Right atrium auricular region (tissue), 2 donors: ENCODE data around the gene CCDC93. TPM values are rescaled to one million over a fixed set of nuclear protein-coding genes. Genes with fewer than 3 reads are reported as not detected.

Experiments used
- DNase-seq: peaks from one replicate; pipeline ENCODE4 v3.0.0-alpha.2; 2019; ENCODE audit warnings: low spot score
- H3K27ac ChIP-seq, 2 donors: fragments of 200-600 bp; sonication (generic); 1 replicate in 1 of 2; 2 replicates in 1 of 2; pipeline ENCODE4 v1.5.1; 2016 to 2019
- H3K27me3 ChIP-seq, 2 donors: fragments of 200-600 bp; sonication (generic); one replicate each; pipeline versions ENCODE4 v1.5.1 to v1.6.0; 2017 to 2019
- H3K36me3 ChIP-seq: fragments of 200-600 bp; sonication (generic); one replicate; pipeline ENCODE4 v1.5.1; 2016
- H3K4me1 ChIP-seq, 2 donors: fragments of 200-600 bp; sonication (generic); one replicate each; pipeline versions ENCODE4 v1.5.1 to v1.6.0; 2017 to 2019
- H3K4me3 ChIP-seq, 2 donors: fragments of 200-600 bp; sonication (generic); 1 replicate in 1 of 2; 2 replicates in 1 of 2; pipeline ENCODE4 v1.5.1; 2017 to 2019; ENCODE audit warnings: mild to moderate bottlenecking in 1 of 2, moderate library complexity in 1 of 2
- H3K9me3 ChIP-seq, 2 donors: fragments of 200-600 bp; sonication (generic); one replicate each; pipeline ENCODE4 v1.5.1; 2019
- total RNA-seq, 2 donors: library from RNA; depleted of rRNA; stranded (reverse); fragments of >200 nt; gene quantifications; one replicate each; pipeline ENCODE4 v1.1.0, GENCODE V29; 2016
- TF ChIP-seq, protein P1 (sequence below), 2 donors: fragments of 200-600 bp; sonication (generic); IDR thresholded peaks; one replicate each; pipeline ENCODE4 v1.5.1; 2019; ENCODE audit warnings: antibody characterized with exemption in 2 of 2

Gene CCDC93
- total RNA-seq, 2 donors from 2014 or later: 17.1 to 18.7 TPM

DNA sequence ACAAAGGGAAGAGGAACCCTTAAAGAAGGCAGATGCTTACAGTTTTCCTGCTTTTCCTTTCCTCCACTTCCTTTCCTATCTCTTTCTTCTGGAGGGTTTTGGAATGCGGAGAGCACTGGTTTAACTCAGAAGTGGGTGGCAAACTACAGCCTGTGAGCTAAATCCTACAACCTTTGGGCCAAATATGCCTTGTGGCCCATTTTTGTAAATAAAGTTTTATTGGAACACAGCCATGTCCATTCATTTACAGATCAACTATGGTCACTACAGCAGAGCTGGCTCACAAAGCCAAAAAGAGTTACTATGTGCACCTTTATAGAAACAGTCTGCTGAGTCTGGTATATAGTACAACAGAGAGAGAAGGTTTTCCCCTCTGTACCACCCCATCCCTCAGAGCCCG is 69.1 kb downstream of the CCDC93 start:
- Histone ChIP-seq H3K4me1 (no peaks in the 10 kb centered on the region), H3K4me3 (no peak overlapping the region), H3K36me3 (peaks cover 74% of the 10 kb centered on the region), H3K27me3 (no peaks in the 10 kb centered on the region), H3K9me3 (no peaks in the 10 kb centered on the region), H3K27ac (no peak overlapping the region)
- TF ChIP-seq, protein P1, sequence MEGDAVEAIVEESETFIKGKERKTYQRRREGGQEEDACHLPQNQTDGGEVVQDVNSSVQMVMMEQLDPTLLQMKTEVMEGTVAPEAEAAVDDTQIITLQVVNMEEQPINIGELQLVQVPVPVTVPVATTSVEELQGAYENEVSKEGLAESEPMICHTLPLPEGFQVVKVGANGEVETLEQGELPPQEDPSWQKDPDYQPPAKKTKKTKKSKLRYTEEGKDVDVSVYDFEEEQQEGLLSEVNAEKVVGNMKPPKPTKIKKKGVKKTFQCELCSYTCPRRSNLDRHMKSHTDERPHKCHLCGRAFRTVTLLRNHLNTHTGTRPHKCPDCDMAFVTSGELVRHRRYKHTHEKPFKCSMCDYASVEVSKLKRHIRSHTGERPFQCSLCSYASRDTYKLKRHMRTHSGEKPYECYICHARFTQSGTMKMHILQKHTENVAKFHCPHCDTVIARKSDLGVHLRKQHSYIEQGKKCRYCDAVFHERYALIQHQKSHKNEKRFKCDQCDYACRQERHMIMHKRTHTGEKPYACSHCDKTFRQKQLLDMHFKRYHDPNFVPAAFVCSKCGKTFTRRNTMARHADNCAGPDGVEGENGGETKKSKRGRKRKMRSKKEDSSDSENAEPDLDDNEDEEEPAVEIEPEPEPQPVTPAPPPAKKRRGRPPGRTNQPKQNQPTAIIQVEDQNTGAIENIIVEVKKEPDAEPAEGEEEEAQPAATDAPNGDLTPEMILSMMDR (IDR thresholded peaks at IDR 0.05): no peak
- DNase-seq: no peak

DNA sequence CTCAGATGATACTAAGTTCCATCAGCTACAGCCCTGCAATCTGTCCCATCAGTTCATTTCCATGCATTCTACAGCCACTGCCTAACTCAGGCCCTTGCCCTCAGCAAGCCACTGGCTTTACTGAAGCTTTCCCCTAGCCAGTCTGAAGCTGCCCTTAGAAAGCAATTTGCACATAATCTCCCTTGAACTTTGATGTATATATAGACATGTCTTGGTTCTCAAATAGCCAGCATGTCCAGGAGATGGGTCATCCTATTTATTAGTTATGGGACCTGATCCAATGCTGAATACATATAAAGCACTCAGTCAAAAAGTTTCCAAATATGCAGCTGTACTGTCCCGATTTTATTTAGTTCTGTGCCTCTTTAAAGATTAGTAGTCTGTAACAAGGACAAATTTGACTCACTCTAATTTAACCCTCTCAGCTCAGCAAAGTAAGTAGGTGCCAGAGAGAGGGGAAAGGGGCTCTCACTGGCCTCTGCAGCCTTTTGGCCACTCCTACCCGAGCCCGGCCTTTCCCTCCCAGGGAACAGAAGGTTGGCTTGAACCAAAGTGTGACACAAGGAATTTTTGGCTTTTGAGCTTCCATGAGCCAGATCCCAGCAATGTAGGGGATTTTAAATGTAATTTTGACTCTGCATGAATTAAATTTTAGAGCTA is 70.7 kb downstream of the CCDC93 start:
- Histone ChIP-seq H3K4me1 (no peaks in the 10 kb centered on the region), H3K27ac (no peak overlapping the region), H3K27me3 (no peaks in the 10 kb centered on the region), H3K9me3 (no peaks in the 10 kb centered on the region), H3K36me3 (peaks cover 73% of the 10 kb centered on the region), H3K4me3 (no peak overlapping the region)
- DNase-seq: no peak
- TF ChIP-seq, protein P1 (IDR thresholded peaks at IDR 0.05): no peak

DNA sequence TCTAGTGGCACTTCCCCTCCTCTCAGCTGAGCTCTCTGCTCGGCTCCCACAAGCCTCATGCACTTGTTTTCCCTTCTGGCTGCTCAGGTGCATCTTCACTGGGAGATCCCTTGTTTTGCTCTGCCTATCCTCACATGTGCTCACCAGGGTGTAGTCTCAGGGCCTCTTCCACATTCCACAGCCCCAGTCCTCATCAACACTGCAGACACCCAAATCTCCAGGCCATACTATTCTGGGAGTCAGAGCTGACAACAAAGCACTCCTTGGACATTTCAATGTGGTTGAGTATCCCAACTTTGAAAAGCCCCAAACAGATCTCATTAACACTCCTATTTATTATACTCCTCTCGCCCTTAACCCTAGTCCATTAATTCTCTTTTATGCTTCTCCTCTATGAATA is 71.3 kb downstream of the CCDC93 start:
- no peak overlapping the region for H3K4me3 ChIP-seq
- no peaks in the 10 kb centered on the region for H3K27me3 ChIP-seq
- no peaks in the 10 kb centered on the region for H3K9me3 ChIP-seq
- no peak overlapping the region for H3K27ac ChIP-seq
- H3K36me3 ChIP-seq: peaks cover 73% of the 10 kb centered on the region
- TF ChIP-seq, protein P1 (IDR thresholded peaks at IDR 0.05): no peak
- no peak for DNase-seq
- H3K4me1 ChIP-seq: no peaks in the 10 kb centered on the region

DNA sequence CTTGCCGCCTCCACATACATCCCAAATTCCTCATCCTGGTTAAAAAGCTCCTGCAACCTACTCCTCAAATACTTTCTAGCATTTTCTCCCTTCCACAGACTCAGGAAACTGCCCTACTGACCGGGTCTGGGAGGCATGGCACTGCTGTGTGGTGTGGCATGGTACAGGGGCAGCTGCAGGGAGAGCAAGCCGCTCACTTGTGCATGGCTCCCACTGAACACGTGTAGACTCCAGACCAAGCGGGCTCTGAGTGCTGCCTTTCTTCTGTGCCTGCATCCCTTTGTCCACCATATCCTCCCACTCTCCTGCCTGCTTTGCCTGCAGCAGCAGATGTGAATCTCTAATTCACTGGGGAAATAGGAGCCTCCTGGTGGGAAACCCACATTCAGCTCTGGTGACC is 72.2 kb downstream of the CCDC93 start:
- Histone ChIP-seq H3K27me3 (no peaks in the 10 kb centered on the region), H3K9me3 (no peaks in the 10 kb centered on the region), H3K27ac (no peak overlapping the region), H3K4me3 (no peak overlapping the region), H3K36me3 (peaks cover 67% of the 10 kb centered on the region), H3K4me1 (peaks cover 0 to 8% of the 10 kb centered on the region in 2 donors)
- TF ChIP-seq, protein P1 (IDR thresholded peaks at IDR 0.05): no peak
- no peak for DNase-seq

DNA sequence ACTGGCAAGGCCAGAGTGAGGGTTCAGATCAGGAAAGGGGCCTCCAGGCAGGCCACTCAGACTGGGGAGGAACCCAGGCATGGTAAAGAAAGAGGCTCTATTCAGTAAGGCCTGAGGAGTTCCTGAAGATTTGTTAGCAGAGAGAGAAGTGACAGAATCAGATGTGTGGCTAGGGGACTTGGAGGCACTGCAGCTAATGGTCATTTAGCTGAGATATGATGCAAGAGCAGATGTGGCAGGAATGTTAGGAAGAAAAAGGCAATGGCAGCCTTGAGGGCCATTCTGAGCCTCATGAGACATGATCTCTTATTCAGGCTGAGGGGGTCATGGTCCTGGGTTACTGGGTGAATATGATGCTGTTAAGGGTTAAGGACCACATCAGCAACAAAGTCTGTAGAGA is 73.4 kb downstream of the CCDC93 start:
- H3K27ac ChIP-seq: no peak overlapping the region
- H3K4me1 ChIP-seq: peaks cover 0 to 17% of the 10 kb centered on the region in 2 donors
- H3K36me3 ChIP-seq: peaks cover 58% of the 10 kb centered on the region
- no peak overlapping the region for H3K4me3 ChIP-seq
- TF ChIP-seq, protein P1 (IDR thresholded peaks at IDR 0.05): no peak
- no peaks in the 10 kb centered on the region for H3K9me3 ChIP-seq
- H3K27me3 ChIP-seq: no peaks in the 10 kb centered on the region
- DNase-seq: no peak

DNA sequence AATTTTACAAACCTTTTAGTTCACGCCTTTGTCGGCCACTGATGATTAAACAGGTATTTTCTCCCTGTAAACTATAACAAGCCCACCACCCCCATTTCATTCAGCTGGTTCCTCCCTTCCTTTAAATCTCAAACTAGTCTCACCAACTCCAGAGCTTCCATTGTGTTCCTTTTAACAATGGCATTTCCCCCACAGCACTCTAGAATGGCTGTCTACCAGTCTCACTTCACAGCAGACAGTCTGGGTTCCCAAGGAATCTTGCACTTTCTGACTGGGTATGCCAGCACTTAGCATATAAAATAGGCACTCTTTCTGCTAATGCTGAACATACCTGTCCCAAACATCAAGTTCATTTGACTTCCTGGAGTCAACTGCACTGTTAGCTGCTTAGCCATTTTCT is 75.3 kb downstream of the CCDC93 start:
- H3K4me3 ChIP-seq: no peak overlapping the region
- TF ChIP-seq, protein P1 (IDR thresholded peaks at IDR 0.05): no peak
- H3K27me3 ChIP-seq: no peaks in the 10 kb centered on the region
- no peak for DNase-seq
- H3K27ac ChIP-seq: no peak overlapping the region
- no peaks in the 10 kb centered on the region for H3K9me3 ChIP-seq
- H3K4me1 ChIP-seq: peaks cover 0 to 21% of the 10 kb centered on the region in 2 donors
- peaks cover 58% of the 10 kb centered on the region for H3K36me3 ChIP-seq
